Jurkat, Clone E6-1 (cell line): ENCODE measurements around the gene NPVF.

ENCODE experiments used
- DNase-seq: peaks from one replicate; pipeline ENCODE4 v3.0.0-alpha.2; 2011; ENCODE audit warnings: low read depth, low spot score
- H3K4me3 ChIP-seq: 2 replicates; pipeline ENCODE4 v1.5.1; 2011; ENCODE audit warnings: mild to moderate bottlenecking, low read length, control low read depth, moderate library complexity

Gene NPVF

DNA sequence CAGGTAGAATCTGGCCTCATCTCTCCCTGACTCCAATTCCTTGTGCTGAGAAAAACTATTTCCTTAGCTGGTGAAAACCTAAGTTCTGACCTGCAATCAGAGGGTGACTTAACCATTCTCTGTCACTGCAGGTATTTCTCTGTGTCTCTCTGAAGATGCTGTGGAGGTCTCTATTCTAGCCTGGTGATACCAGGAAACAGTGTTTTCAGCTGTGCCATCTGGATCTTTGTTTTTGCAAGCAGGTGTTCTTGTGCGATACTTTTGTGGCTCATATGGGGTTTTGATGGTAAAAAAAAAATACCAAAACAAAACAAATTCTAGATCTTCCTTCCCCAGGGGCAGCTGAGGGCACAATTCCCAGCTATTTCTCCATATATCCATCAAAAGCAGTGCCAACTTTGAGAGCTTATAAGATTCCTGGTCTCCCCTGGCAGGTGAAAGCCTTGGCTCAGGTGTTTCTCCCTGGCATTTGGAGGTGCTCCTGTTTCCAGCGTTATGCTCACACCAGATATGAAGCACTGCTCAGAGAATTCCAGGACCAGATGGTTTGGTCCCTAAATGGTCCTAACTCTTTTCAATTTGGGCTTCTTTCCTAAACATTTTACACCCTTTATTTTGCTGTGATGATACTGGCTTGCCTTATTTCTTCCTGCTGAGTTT lies 9.9 kb upstream of the NPVF start:
- DNase-seq, result peak; percentile 15
- H3K4me3 ChIP-seq, result no peak overlapping the region

DNA sequence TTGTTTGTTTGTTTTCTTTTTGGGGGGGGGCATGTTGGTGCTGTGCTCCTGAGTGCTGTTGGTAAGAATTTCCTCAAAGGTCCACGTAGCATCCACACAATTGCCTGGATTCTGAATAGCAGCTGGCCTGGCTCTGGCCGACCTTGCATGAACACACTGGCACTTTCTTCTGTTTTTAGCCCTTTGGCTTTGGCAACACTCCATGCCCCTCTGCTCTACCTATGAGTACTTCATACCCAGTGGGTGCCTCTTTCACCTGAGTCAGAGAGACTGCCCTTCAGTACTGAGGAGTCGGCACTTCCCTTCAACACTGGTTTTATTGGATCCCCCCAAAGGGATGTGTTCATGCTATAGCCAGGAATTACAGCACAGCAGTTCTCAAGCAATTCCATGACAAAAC lies 7.2 kb upstream of the NPVF start:
- DNase-seq, result no peak
- no peak overlapping the region for H3K4me3 ChIP-seq

DNA sequence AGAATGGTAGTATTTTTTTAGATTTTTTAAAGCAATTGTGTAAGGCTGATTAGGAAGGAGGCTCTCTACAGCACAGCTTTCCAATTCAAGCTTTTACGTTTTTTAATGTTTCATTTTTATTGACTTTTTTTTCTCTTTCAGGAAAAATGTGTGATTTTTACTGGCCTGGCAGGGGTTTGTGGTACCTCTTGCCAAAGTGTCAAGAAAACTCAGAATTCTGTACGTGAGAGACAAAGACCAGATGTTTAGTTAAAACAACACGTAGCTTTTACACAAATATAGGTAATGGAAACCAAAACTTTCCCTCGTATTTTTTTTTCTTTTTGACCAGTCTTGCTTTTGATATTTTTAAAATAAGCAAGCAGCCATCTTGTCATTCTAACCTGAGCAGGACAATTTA lies 6.0 kb upstream of the NPVF start:
- DNase-seq, result no peak
- no peak overlapping the region for H3K4me3 ChIP-seq

DNA sequence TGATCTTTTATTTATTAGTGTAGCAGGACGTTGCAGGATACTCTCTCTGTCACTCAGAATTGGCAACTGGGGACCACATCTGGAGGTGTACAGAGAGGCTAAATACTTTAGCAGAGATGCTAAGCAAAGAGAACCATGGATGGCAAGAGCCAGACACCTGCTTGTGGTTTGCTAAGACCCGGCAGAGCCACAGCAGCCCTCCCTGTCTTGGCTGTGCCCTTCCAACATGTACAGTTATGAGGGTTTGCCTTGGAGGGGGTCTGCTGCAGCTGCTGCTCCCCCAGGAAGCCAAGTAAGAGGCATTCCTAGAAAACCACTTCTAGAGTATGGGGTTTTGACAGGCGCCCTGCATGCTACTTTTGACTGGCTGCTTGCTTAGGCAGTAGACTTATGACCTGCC lies 5.1 kb downstream of the NPVF start:
- DNase-seq, result peak; percentile 76

DNA sequence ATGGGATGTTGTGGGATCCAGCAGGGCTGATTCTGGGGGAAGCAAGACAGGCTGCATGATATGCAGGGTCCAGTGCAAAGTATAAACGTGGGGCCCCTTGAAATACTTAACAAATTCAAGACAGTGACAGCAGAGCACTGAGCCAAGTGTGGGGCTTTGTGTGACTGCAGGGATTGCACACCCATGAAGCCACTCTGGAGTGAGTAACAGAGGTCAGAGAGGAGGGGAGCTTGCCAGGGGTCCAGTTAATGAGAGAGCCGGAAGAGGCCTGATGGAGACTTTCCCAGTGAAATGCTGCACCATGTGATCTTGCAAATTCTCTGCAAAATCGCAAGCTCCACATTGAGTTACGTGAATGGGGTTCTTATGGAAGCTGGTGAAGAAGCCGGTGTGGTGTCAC lies 5.6 kb downstream of the NPVF start:
- H3K4me3 ChIP-seq, result no peak overlapping the region
- DNase-seq, result no peak

More for the DNA sequence above, 5.1 kb downstream of the NPVF start:
- H3K4me3 ChIP-seq, result no peak overlapping the region

DNA sequence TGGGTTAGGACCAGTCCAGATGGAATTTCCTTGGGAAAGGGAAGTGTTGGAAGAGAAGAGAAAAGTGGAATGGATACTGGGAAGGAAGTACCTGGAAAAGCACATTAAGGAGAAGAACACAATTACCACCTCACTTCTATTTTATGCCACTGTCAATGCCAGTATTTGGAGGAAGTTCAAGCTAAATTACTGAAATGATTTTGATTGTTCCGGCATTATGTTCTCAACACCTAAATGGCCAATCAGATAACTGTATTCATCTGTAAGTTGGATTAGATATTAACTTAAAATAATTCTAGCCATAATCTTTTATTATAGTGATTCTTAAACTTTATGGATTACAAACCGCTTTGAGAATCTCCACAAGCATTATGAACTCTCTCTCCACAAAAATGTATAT lies 7.3 kb downstream of the NPVF start:
- no peak for DNase-seq
- H3K4me3 ChIP-seq, result no peak overlapping the region

DNA sequence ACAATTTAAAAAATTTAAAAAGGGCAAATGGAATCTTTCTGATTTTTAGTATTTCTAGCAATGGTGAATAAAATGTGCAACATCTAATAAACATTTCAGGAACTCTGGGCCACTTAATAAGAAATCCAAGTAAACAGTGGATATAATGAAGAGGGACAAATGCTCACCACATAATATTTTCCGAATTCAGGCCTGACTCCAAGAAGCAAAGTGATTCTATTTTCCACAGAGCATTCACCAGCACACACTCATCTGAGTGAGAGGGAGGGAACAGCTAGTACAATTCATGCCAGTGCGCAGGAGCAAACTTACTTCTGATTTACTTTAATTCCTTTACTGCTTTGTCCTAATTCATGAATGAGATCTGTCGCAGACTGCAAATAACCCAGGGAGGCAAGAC lies 10.1 kb downstream of the NPVF start:
- no peak for DNase-seq
- H3K4me3 ChIP-seq, result no peak overlapping the region

DNA sequence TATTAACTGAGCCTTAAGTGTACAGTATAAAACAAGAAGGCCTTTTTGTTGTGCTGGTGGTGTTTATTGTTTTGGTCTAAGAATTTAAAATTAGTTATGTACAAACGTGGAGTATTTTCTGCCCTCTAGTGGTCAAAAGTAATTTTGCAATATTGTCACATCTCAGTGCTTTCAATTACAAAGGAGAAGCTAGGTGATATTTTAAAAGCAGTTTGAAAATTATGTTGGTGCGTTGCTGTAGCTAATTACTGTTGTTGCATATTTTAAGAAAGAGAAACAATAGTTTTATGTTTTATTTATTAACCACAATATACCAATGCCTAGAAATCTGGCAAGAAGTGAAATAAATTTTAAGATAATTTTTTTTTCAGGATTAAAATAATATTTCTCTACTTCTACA lies 11.4 kb downstream of the NPVF start:
- DNase-seq, result peak; percentile 54
- no peak overlapping the region for H3K4me3 ChIP-seq

DNA sequence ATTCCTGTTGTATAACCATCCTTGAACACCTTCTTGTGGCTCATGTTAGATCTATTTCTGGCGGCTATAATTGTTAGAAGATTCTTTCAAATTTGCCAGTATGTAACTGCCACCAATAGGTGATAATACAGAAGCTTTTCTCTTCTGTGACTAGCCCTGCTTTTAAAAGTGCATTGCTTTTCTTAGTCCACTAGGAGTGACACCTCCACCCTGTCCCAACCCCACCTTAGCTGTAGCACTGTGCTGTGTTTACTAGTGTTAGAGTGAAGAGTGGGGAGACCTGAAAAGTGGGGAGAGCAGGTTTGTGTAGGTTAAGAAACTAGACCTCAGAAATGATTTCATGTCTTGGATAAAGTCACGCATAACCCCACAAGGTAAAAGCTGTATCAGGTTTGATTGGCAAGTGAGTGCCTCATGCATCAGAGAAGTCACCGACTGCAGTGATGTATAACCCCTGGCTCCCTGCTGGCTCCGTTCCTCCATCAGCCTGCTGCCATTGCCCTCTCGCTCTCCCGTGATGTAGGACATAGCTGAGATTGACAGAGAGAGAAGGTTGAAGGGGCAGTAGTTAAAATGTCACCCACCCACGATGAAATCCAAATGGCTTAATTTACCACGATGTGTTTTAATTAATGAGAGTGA lies 12.5 kb downstream of the NPVF start:
- DNase-seq, result no peak
- no peak overlapping the region for H3K4me3 ChIP-seq

DNA sequence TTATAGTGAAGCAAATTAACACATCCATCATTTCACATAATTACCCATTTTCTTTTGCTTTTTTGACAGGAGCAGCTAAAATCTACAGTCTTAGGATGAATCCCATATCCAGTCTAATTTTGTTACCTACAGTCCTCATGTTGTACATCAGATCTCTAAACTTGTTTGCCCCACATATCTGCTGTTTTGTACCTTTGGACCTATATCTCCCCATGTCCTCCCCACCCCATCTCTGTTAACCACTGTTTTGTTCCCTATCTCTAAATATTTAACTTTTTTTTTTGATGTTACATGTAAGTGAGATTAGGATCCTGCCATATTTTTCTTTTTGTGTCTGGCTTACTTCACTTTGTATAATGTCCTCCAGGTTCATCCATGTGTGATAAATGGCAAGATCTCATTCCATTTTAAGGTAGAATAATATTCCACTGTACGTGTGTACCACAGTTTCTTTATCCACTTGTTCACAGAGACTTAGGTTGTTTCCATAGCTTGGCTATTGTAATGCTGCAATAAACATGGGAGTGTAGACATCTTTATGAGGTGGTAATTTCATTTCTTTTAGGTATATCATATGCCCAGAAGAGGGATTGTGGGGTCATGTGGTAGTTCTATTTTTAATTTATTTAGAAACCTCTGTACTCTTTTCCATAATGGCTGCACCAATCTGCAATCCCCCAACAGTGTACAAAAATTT lies 19.6 kb downstream of the NPVF start:
- no peak for DNase-seq
- no peak overlapping the region for H3K4me3 ChIP-seq

DNA sequence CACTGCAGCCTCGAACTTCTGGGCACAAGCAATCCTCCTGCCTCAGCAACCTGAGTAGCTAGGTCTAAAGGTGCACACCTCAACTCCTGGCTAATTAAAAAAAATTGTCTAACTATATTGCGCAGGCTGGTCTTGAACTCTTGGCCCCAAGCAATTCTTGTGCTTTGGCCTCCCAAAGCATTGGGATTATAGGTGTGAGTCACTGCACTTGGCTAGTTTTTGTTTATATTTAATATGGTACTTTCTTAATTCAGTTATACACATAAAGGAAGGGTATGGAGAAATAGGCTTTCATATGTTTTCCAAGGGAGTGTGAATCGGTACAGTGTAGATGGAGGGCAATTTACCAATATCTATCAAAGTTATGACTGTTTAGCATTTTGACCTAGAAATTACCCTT lies 20.4 kb downstream of the NPVF start:
- DNase-seq, result no peak
- H3K4me3 ChIP-seq, result no peak overlapping the region

DNA sequence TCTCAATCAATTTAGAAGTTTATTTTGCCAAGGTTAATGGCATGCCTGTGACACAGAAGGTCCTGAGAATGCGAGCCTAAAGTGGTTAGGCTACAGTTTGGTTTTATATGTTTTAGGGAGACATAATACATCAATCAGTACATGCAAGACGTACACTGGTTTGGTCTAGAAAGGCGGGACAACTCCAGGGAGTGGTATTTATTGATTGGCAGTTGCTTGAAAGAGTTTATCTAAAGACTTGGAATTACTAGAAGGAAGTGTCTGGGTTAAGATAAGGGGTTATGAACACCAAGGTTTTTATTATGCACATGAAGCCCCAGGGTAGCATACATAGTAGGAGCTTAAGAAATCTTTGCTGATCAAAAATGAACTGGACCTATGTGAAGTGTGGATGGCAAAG lies 21.5 kb downstream of the NPVF start:
- DNase-seq, result no peak
- no peak overlapping the region for H3K4me3 ChIP-seq

DNA sequence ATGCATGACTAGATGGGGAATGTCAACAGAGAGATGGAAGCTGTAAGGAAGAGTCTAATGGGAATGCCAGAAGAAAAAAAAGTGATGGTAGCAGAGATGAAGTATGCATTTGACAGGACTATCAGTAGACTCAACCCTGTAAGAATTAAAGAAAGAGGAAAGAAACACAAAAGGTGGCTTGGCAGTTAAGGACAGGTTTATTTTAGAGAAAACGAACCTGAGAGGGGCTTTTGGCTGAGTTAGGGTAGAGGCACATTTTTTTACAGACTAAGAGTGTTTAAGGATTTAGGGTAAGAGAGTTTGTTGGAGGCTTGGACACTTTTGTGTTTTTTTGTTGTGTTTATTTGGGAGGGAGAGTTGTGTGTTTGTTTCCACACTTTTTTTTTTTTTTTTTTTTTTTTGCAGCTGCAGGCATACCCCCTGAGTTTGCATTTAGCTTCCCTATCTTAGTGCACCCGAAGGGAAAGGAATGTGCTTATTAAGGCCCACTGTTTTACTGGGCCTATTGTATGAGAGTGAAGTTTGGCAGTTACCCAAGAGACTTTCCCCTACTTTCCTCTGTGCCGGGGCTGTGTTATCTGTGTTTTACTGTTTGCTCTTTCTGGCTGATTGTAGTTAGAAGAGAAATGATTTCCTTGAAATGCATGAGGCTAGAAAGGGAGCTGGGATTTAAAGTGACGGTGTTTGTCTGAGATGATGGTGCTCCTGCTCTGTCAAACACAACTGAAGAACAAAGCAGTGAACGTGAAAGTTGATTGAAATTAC lies 32.0 kb downstream of the NPVF start:
- no peak overlapping the region for H3K4me3 ChIP-seq
- no peak for DNase-seq

DNA sequence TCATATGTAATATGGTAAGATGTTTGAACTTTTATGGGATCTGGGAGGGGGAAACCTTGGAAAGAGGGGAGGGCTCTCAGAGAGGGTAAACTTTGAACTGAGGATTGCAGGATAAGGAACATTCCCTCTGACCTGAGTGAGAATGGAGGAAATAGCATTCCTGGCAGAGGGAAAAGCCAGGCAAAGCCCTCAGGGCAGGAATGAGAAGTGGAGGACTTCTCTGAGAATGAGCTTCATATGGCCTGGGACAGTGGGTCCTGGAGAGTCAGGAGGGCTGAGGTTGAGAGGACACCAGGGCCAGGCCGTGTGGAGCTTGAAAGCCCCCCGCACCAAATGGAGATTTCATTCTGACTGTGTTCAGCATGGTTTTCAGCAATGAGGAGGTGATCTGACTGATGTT lies 34.2 kb downstream of the NPVF start:
- no peak for DNase-seq
- no peak overlapping the region for H3K4me3 ChIP-seq

DNA sequence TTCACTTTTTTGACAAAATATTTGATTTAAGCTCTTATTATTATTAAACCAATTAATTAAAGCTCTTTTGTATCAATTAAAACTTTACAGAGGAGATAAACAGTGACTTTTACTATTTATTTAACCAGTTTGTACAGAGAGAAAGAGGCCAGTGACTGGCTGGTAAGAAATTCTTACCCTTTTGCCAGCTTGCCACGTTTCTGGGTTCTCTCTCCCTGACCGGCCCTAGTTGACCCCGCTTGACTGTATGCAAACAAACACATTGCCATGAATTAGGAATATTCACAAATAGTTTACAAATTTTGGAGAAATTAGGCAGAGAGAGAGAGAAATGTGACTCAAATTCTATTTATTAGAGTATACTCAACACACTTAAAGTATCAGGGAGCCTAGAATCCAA lies 36.2 kb downstream of the NPVF start:
- no peak for DNase-seq
- no peak overlapping the region for H3K4me3 ChIP-seq

DNA sequence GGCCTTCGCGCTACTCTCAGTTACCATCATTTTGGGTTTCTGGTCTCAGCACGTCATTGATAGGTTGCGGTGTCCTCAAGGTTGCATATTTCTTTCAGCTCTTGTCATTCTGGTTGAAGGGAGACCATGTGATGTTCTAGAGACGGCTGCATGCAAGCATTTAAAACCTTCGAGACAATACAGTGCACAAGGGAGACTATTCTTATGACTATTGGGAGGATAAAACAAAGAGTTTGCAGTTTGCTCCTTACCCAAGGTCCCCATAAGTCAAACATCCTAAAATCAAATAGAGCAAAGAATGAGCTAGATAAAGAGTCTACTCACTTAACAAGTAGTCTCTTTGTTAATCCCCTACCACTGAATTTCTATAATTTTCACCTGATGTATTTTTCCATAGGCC lies 39.1 kb downstream of the NPVF start:
- DNase-seq, result no peak

DNA sequence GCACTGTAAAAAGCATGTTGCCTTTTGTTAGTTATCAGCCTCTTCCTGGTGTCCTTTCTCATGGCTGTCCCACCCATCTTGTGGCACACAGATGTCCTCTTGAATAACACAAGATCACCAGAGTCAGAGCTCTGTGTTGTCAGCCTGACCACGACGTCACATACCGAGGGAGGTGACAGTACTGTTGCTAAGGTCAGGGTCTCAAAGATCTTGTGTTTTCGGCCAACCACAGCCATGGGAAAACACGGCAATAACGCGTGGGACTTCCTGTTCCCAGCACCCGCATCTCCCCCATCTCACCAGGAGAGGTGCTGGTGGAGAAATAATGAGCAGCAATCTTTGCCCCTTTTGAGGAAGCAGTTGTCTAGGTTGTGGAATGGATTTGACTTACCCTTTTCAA lies 40.4 kb downstream of the NPVF start:
- H3K4me3 ChIP-seq, result no peak overlapping the region
- no peak for DNase-seq

More for the DNA sequence above, 39.1 kb downstream of the NPVF start:
- no peak overlapping the region for H3K4me3 ChIP-seq

DNA sequence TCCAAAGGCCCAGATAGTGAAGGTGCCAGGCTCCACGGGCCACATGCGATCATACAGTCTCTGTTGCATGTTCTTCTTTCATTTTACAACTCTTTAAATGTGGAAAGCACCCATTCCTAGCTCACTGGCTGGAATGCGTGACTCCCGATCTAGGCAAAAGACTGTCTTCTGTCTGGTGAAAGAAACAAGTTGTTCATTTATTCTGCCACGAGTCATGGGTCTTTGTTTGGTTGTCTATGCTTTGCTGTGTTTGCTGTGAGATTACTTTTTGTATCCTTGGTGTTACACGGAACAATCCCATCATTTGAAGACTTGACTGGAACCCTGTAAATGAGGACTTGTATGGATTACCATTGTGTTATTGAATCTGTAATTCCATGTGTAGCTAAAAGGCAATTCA lies 41.9 kb downstream of the NPVF start:
- no peak for DNase-seq
- H3K4me3 ChIP-seq, result no peak overlapping the region

DNA sequence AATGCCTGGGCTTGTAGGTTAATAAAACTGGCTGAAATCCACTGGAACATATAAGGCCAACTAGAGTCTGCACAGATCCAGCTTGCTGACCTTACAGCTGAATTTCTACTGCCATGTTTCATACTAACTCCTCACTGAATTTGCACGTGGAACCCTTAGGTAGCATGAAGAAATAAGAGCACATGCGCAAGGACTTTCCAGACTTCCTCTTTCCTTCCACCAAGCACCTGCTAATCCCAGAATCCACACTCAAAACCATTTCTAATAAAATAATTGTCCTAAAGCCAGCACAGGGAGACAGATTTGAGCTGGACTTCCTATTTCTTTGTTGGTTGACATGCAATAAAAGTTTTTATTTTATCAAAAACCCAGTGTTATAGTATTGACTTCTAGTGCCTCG lies 46.8 kb downstream of the NPVF start:
- no peak overlapping the region for H3K4me3 ChIP-seq
- DNase-seq, result no peak

DNA sequence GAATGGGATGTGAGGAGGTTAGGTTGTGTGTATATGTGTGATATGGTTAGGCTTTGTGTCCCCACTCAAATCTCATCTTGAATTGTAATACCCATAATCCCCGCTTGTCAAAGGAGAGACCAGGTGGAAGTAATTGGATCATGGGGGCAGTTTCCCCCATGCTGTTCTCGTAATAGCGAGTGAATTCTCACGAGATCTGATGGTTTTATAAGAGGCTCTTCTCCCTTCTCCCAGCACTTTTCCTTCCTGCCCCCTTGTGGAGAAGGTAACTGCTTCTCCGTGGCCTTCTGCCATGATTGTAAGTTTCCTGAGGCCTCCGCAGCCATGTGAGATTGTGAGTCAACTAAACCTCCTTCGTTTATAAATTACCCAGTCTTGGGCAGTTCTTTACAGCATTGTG lies 47.3 kb downstream of the NPVF start:
- no peak for DNase-seq
- no peak overlapping the region; the same call in 1 of the 2 replicates for H3K4me3 ChIP-seq
